ENCODE results near the gene TK1. TPM values are rescaled to one million over a fixed set of nuclear protein-coding genes. Genes with fewer than 3 reads are reported as not detected.

TK1 gene
- total RNA-seq, 2 experiments from 2014 or later, result 175 to 179 TPM

GRCh38 chr17:78131172-78132083, 55.4 kb downstream of the TK1 start:
- Mint-ChIP-seq H3K9me3 (no peaks in the 10 kb centered on the region), H3K27me3 (no peaks in the 10 kb centered on the region), H3K4me1 (ENCODE audit: low read depth) (peaks cover 50% of the 10 kb centered on the region), H3K4me3 (peak overlapping the region; percentile 78), H3K36me3 (ENCODE audit: low read depth) (peaks cover 56% of the 10 kb centered on the region), H3K27ac (peak overlapping the region; percentile 97)
- intact Hi-C loops (cut with micrococcal nuclease), result no loop called here
- no peak for TF ChIP-seq CTCF (IDR thresholded peaks at IDR 0.05)
- CTCF ChIA-PET, result interaction anchor here (0.7 to 3.3 kb wide), 3 partner anchors 11 to 120 kb away, joined by 3 to 10 read pairs (median 5); no protein-coding TSS in a partner anchor
- POLR2A ChIA-PET, result interaction anchor here (1.0 to 19.2 kb wide), 9 partner anchors 5 to 252 kb away, joined by 3 to 335 read pairs (median 4); partner anchors contain the start of genes C17orf99, TMC6 and TMC8
- ATAC-seq, result peak; percentile 6
- DNase-seq, result peak; percentile 79

- H3K9me3 Mint-ChIP-seq, result no peaks in the 10 kb centered on the region
- DNase-seq (peak; percentile 92), ATAC-seq (peak; percentile 53)
- H3K27ac Mint-ChIP-seq, result peak within 1 kb of the TSS; percentile 97
- intact Hi-C loops (cut with micrococcal nuclease), result no loop called here
- POLR2A ChIA-PET, result interaction anchor here (1.0 to 19.2 kb wide), 9 partner anchors 4 to 253 kb away, joined by 3 to 335 read pairs (median 5); partner anchors contain the start of genes C17orf99, TMC6, TMC8 and TNRC6C
- peak within 1 kb of the TSS; percentile 78 for H3K4me3 Mint-ChIP-seq
- no peak for TF ChIP-seq CTCF (IDR thresholded peaks at IDR 0.05)
- peaks cover 46% of the 10 kb centered on the region for H3K4me1 Mint-ChIP-seq (ENCODE audit: low read depth)
- CTCF ChIA-PET, result interaction anchor here (1.3 to 3.6 kb wide), 3 partner anchors 18 to 121 kb away, joined by 5 to 20 read pairs (median 10); no protein-coding TSS in a partner anchor
- peaks cover 52% of the 10 kb centered on the region for H3K36me3 Mint-ChIP-seq (ENCODE audit: low read depth)
- H3K27me3 Mint-ChIP-seq, result no peaks in the 10 kb centered on the region
Observed at GRCh38 chr17:78130437-78131101, 56.3 kb downstream of the TK1 start, which contains the start of gene TMC8. Gene TMC8 (plus strand): TSS chr17:78130771. CDS start chr17:78131589, 818 bp downstream.

- no peak for TF ChIP-seq CTCF (IDR thresholded peaks at IDR 0.05)
- CTCF ChIA-PET, result interaction anchor here (1.3 to 3.6 kb wide), 3 partner anchors 17 to 121 kb away, joined by 5 to 20 read pairs (median 10); no protein-coding TSS in a partner anchor
- no peak for ATAC-seq
- intact Hi-C loops (cut with micrococcal nuclease), result no loop called here
- POLR2A ChIA-PET, result interaction anchor here (1.0 to 19.2 kb wide), 9 partner anchors 3 to 254 kb away, joined by 3 to 335 read pairs (median 5); partner anchors contain the start of genes C17orf99, TMC6, TMC8 and TNRC6C
- Mint-ChIP-seq H3K4me3 (peak overlapping the region; percentile 78), H3K4me1 (ENCODE audit: low read depth) (peaks cover 42% of the 10 kb centered on the region), H3K36me3 (ENCODE audit: low read depth) (peaks cover 50% of the 10 kb centered on the region), H3K27me3 (no peaks in the 10 kb centered on the region), H3K27ac (peak overlapping the region; percentile 97), H3K9me3 (no peaks in the 10 kb centered on the region)
- peak; percentile 45 for DNase-seq
Observed at GRCh38 chr17:78130090-78130436, 56.8 kb downstream of the TK1 start.

GRCh38 chr17:78129351-78130089, 57.3 kb downstream of the TK1 start:
- intact Hi-C loops (cut with micrococcal nuclease), result no loop called here
- peak; percentile 79 for DNase-seq
- ChIA-PET CTCF (interaction anchor here (1.3 to 3.6 kb wide), 3 partner anchors 17 to 122 kb away, joined by 5 to 20 read pairs (median 10); no protein-coding TSS in a partner anchor), POLR2A (interaction anchor here (0.6 to 19.2 kb wide), 8 partner anchors 3 to 124 kb away, joined by 3 to 335 read pairs (median 4); partner anchors contain the start of genes C17orf99, TMC6 and TMC8)
- Mint-ChIP-seq H3K27me3 (no peaks in the 10 kb centered on the region), H3K27ac (peak overlapping the region; percentile 97), H3K4me1 (ENCODE audit: low read depth) (peaks cover 38% of the 10 kb centered on the region), H3K4me3 (peak overlapping the region; percentile 78), H3K9me3 (no peaks in the 10 kb centered on the region), H3K36me3 (ENCODE audit: low read depth) (peaks cover 48% of the 10 kb centered on the region)
- no peak for ATAC-seq
- TF ChIP-seq CTCF (IDR thresholded peaks at IDR 0.05), result no peak

All from activated CD8-positive, alpha-beta T cell treated with anti-CD3 and anti-CD28 coated beads for 36 hours (primary cell).